Stimulated activated CD4-positive, alpha-beta T cell treated with anti-CD3 and anti-CD28 coated beads, Interleukin-4, amount 100 ng/mL, for 1 hour (primary cell): ENCODE results near the gene AKR1B15.
A peak's percentile ranks its signal among the peaks of the same experiment; 100 is the strongest.
"Not testable (repeated sequence)": the region's sequence is repeated elsewhere in the genome, so short reads cannot be mapped to it uniquely, and the experiment has no call there.

ENCODE experiments used
- DNase-seq: peaks from one replicate; pipeline ENCODE4 v3.0.0-alpha.2; 2020

The AKR1B15 gene

GRCh38 chr7:134548877-134549276 lies at the start of gene AKR1B15:
Gene AKR1B15 (plus strand): TSS chr7:134549110. CDS start chr7:134564620, 15,510 bp downstream.
- peak; percentile 2 for DNase-seq

- no peak for DNase-seq
Observed at GRCh38 chr7:134500406-134500805, 48.5 kb upstream of the AKR1B15 start.

GRCh38 chr7:134500982-134501381 lies 47.9 kb upstream of the AKR1B15 start:
- no peak for DNase-seq

GRCh38 chr7:134502463-134503371 lies 46.2 kb upstream of the AKR1B15 start:
- no peak for DNase-seq

- no peak for DNase-seq
Observed at GRCh38 chr7:134504660-134505164, 44.2 kb upstream of the AKR1B15 start.

GRCh38 chr7:134505856-134506255 lies 43.1 kb upstream of the AKR1B15 start:
- DNase-seq = no peak

GRCh38 chr7:134509010-134509409 lies 39.9 kb upstream of the AKR1B15 start:
- DNase-seq = no peak

GRCh38 chr7:134510646-134511045 lies 38.3 kb upstream of the AKR1B15 start:
- no peak for DNase-seq

GRCh38 chr7:134512271-134512670 lies 36.6 kb upstream of the AKR1B15 start:
- DNase-seq = no peak

- peak; percentile 22 for DNase-seq
Observed at GRCh38 chr7:134513169-134513752, 35.6 kb upstream of the AKR1B15 start.

GRCh38 chr7:134514106-134514505 lies 34.8 kb upstream of the AKR1B15 start:
- no peak for DNase-seq

GRCh38 chr7:134514663-134515062 lies 34.2 kb upstream of the AKR1B15 start:
- DNase-seq = no peak

GRCh38 chr7:134515569-134516468 lies 33.1 kb upstream of the AKR1B15 start:
- DNase-seq = no peak

- DNase-seq = no peak
Observed at GRCh38 chr7:134520130-134520529, 28.8 kb upstream of the AKR1B15 start.

- DNase-seq = no peak
Observed at GRCh38 chr7:134522601-134523000, 26.3 kb upstream of the AKR1B15 start.

- DNase-seq = not testable (repeated sequence)
Observed at GRCh38 chr7:134525449-134525848, 23.5 kb upstream of the AKR1B15 start.

GRCh38 chr7:134526552-134527248 lies 22.2 kb upstream of the AKR1B15 start:
- not testable (repeated sequence) for DNase-seq

- no peak for DNase-seq
Observed at GRCh38 chr7:134527979-134528371, 20.9 kb upstream of the AKR1B15 start.

- DNase-seq = no peak
Observed at GRCh38 chr7:134528749-134529148, 20.2 kb upstream of the AKR1B15 start.

GRCh38 chr7:134530460-134530859 lies 18.4 kb upstream of the AKR1B15 start:
- DNase-seq = no peak

GRCh38 chr7:134532180-134532953 lies 16.5 kb upstream of the AKR1B15 start:
- no peak for DNase-seq

- no peak for DNase-seq
Observed at GRCh38 chr7:134532954-134533218, 16.0 kb upstream of the AKR1B15 start.
